Ishikawa (cell line): ENCODE measurements around the gene COL23A1.

Source experiments
- CEBPB ChIP-seq: IDR thresholded peaks from 2 replicates; pipeline ENCODE4 v1.6.1; 2012
- CREB1 ChIP-seq: IDR thresholded peaks from 2 replicates; pipeline ENCODE4 v1.6.1; 2012; ENCODE audit warnings: low read depth
- EGR1 ChIP-seq: IDR thresholded peaks from 2 replicates; pipeline ENCODE4 v1.6.1; 2012
- EP300 ChIP-seq: IDR thresholded peaks from 2 replicates; pipeline ENCODE4 v1.6.1; 2012; ENCODE audit warnings: borderline replicate concordance
- MAX ChIP-seq: IDR thresholded peaks from 2 replicates; pipeline ENCODE4 v1.6.1; 2012
- NFIC ChIP-seq: IDR thresholded peaks from 2 replicates; pipeline ENCODE4 v1.6.1; 2012
- RAD21 ChIP-seq: IDR thresholded peaks from 2 replicates; pipeline ENCODE4 v1.6.1; 2012; ENCODE audit warnings: low read depth
- REST ChIP-seq: IDR thresholded peaks from 2 replicates; pipeline ENCODE4 v1.6.1; 2012; ENCODE audit warnings: low read depth, mild to moderate bottlenecking
- TAF1 ChIP-seq: IDR thresholded peaks from 2 replicates; pipeline ENCODE4 v1.6.1; 2012; ENCODE audit warnings: low read depth, mild to moderate bottlenecking
- TEAD4 ChIP-seq: IDR thresholded peaks from 2 replicates; pipeline ENCODE4 v1.6.1; 2012
- YY1 ChIP-seq: IDR thresholded peaks from 2 replicates; pipeline ENCODE4 v1.6.1; 2012; ENCODE audit warnings: low read depth
- TF ChIP-seq, protein P1 (sequence below): IDR thresholded peaks from 2 replicates; pipeline ENCODE4 v1.6.1; 2012

DNA sequence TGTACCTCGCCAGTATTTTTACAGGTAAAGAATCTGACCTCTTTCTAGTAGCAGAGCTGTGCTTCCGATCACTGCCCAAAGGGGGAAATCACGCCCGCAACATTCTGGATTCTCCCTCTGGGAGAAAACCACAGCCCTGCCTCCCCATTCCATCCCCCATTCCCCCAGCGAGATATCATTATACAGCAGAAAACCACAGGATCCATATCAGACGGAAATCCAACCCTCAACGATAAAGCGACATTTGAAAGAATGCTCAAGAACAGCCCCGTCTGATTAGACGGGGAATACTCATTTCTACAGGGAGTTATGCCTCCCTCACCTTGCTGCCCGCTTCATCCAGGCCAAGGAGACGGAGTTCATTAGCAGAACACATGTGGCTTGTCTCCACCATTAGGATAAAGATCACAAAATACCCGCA lies 172.8 kb downstream of the COL23A1 start:
- TF ChIP-seq EGR1: no peak
- TF ChIP-seq RAD21: no peak
- no peak for TF ChIP-seq YY1
- no peak for TF ChIP-seq MAX
- TF ChIP-seq, protein P1, sequence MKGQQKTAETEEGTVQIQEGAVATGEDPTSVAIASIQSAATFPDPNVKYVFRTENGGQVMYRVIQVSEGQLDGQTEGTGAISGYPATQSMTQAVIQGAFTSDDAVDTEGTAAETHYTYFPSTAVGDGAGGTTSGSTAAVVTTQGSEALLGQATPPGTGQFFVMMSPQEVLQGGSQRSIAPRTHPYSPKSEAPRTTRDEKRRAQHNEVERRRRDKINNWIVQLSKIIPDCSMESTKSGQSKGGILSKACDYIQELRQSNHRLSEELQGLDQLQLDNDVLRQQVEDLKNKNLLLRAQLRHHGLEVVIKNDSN: no peak
- TF ChIP-seq CREB1: no peak
- TF ChIP-seq CEBPB: no peak
- no peak for TF ChIP-seq TEAD4
- no peak for TF ChIP-seq TAF1
- TF ChIP-seq NFIC: no peak
- TF ChIP-seq EP300: no peak
- TF ChIP-seq REST: no peak
